ENCODE data around the gene ECSCR.

ECSCR gene

DNA sequence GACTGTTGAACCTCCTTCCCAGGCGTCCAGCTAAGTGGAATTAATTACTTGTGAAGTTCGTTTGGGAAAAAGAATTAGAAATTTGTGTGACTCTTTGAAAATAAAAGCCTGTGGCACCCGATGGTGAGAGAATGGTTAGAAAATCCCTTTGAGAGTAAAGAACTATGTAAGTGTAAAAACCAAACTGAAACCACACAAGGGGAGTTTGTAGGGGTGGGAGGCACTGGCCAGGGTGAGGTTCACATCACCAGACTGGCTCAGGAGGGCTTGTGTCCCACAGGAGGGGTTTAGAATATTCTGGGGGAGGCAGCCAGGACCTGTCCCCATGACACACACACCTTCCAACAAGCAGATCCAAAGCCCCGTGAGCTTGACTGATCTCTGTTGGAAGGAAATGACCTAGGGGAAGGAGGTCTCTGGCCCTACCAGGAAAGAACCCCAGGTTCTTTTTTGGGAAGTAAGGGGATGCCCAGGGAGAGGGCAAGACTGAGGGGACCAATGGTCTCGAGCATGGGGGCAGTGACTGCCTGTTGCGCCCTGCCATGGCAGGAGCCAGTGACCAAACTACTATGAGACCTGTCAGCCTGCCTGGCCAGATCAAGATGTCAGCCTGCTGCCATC lies 62.9 kb downstream of the ECSCR start:
- Mint-ChIP-seq H3K4me3 (peak overlapping the region; percentile 7 to 51), H3K9me3 (no peaks in the 10 kb centered on the region), H3K4me1 (peaks cover 70% of the 10 kb centered on the region), H3K27me3 (no peaks in the 10 kb centered on the region), H3K27ac (peak overlapping the region; percentile 21 to 26)
- ATAC-seq = peak; percentile 27
- DNase-seq = peak in 1 of 2 donors; percentile 49

All from stimulated activated naive CD8-positive, alpha-beta T cell treated with anti-CD3 and anti-CD28 coated beads, Interleukin-15, amount 100 ng/mL, for 72 hours (primary cell).